OCI-LY7 (cell line): ENCODE results near the gene SLC48A1.

Source experiments
- EZH2phosphoT487 ChIP-seq: fragments of 200-600 bp; sonication (generic); IDR thresholded peaks from 2 replicates; pipeline ENCODE4 v1.6.1; 2018; ENCODE audit warnings: low read depth, borderline replicate concordance, mild to moderate bottlenecking, mixed run types, antibody characterized with exemption, low read length, moderate library complexity, mixed read lengths
- TF ChIP-seq, protein P1 (sequence below): fragments of 200-600 bp; sonication (generic); conservative IDR thresholded peaks from 2 replicates; pipeline ENCODE4 v1.5.1; 2014; ENCODE audit warnings: mild to moderate bottlenecking, antibody characterized with exemption, low read length, moderate library complexity, mixed read lengths

DNA sequence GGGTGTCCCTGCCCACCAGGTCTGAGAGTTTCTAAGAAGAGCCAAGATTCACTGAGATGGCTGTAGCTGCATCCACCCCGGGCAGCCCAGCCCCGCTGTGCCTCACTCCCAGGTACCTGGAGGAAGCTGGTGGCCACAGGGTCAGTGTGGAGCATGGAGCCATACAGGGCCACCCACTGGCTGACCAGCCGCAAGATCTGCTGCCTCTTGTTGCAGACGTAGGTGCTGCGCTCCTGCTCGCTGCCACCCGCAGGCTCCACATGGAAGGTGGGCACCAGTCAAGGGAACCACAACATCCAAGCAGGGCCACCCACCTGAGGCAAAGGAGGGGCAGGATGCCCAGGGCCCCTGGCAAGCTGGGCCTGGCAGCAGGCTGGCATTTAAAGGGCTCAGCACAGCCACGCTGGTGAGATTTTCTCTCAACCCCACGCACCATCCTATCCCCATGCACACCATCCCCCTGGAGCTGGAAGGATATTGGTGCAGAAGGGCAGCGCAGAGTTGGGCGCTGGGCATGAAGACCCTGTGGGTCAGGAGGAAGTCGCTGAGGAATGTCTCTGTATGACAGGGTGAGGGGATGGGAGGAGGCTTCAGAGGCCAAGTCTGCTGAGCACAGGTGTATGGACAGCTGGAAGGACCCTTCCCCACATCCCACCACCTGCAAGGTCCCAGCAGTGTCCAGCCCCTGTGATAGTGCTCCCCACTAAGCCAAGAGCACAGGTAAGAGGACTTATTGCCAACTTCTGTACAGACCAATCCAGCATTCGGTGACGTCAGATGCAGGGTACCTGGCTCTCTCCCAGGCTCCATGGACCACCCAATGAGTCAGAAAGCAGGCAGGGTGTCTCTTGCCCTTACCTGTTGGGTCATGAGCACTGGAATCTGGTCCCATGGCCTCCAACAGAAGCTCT lies 25.2 kb upstream of the SLC48A1 start:
- TF ChIP-seq, protein P1, sequence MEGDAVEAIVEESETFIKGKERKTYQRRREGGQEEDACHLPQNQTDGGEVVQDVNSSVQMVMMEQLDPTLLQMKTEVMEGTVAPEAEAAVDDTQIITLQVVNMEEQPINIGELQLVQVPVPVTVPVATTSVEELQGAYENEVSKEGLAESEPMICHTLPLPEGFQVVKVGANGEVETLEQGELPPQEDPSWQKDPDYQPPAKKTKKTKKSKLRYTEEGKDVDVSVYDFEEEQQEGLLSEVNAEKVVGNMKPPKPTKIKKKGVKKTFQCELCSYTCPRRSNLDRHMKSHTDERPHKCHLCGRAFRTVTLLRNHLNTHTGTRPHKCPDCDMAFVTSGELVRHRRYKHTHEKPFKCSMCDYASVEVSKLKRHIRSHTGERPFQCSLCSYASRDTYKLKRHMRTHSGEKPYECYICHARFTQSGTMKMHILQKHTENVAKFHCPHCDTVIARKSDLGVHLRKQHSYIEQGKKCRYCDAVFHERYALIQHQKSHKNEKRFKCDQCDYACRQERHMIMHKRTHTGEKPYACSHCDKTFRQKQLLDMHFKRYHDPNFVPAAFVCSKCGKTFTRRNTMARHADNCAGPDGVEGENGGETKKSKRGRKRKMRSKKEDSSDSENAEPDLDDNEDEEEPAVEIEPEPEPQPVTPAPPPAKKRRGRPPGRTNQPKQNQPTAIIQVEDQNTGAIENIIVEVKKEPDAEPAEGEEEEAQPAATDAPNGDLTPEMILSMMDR: no peak
- TF ChIP-seq EZH2phosphoT487: no peak
